Stimulated activated CD4-positive, alpha-beta T cell treated with anti-CD3 and anti-CD28 coated beads, Interleukin-12 subunit alpha, Interleukin-12 subunit beta, amount 100 ng/mL, for 48 hours (primary cell): ENCODE measurements around the gene SCP2D1.
"Not testable (repeated sequence)": the region's sequence is repeated elsewhere in the genome, so short reads cannot be mapped to it uniquely, and the experiment has no call there.

Experiments used
- DNase-seq, 3 donors: peaks; one replicate each; pipeline ENCODE4 v3.0.0-alpha.2; 2020; ENCODE audit warnings: low read depth in 2 of 3, low spot score in 1 of 3

The SCP2D1 gene

DNA sequence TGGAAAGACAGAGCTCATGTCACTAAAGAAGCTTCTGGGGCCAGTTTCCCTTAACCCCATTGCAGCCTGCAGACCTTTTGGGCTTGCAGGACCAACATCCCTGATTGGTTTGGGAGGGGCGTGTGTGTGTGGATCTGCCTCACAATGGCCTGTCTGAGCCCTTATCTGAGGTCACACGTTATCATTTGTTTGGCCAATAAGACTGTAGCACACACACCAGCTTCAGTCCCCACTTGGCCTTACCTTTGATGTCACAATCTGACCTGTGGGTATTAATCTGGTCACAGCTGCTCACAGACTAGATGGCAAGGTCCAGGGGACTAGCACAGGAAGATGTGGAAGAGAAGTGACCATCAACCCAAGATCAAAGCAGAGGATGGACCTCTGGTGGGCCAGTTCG, at the start of gene SCP2D1:
Gene SCP2D1 (plus strand): TSS at position 301 of the 400 bp plus-strand sequence. CDS start 33 bp downstream, at position 334.
- no peak for DNase-seq

- DNase-seq: no peak
These were observed 45.9 kb upstream of the SCP2D1 start for GRCh38 chr20:18767676-18768075.

- no peak for DNase-seq
These were observed 40.0 kb upstream of the SCP2D1 start for GRCh38 chr20:18773566-18773965.

DNA sequence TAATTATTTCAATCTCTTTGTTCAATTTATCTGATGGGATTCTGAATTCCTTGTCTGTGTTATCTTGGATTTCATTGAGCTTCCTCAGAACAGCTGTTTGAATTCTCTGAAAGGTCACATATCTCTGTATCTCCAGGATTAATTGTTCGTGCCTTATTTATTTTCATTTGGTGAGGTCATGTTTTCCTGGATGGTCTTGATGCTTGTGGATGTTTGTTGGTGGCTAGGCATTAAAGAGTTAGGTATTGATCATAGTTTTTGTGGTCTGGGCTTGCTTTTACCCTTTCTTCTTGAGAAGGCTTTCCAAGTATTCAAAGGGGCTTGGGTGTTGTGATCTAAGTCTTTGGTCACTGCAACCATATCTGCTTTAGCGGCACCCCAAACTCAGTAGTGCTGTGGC, 39.4 kb upstream of the SCP2D1 start:
- no peak for DNase-seq

- DNase-seq: no peak
These were observed 38.0 kb upstream of the SCP2D1 start for GRCh38 chr20:18775633-18776032.

DNA sequence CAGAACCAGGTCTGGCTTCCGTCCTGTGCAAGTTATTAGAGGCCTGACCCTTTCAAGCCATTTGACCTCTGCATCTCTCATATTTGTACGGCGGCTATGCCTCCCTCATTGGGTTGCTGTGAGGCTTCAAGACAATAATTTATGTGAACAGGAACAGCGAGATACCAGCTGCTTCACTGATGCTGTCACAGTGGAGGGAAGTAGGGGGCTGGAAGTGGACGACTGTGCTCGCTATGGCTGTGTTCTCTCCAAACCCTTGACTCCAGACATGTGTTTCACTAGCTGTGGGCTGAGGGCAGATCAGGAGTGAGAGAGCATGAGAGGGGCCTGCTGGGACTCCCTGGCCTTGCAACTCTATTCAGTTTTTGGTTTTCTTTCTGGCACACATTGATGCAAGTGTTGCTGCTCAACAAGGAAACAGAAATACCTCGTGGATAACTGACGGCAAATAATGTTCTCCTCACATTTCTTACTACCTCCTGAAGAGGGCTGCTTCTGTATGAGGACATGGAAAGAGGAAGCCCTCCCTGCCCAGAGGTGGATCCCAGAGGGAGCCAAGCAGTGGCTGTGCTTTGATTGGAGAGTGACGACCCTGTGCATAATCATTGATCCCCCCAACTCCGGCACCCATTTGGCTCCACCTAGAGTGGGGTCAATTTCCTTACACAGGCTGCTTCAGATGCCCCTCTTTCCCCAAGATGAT, 34.7 kb upstream of the SCP2D1 start:
- no peak for DNase-seq

- DNase-seq: no peak
These were observed 33.0 kb upstream of the SCP2D1 start for GRCh38 chr20:18780385-18781130.

- no peak for DNase-seq
These were observed 32.1 kb upstream of the SCP2D1 start for GRCh38 chr20:18781509-18781908.

GRCh38 chr20:18783385-18783959, 30.1 kb upstream of the SCP2D1 start:
- no peak for DNase-seq

DNA sequence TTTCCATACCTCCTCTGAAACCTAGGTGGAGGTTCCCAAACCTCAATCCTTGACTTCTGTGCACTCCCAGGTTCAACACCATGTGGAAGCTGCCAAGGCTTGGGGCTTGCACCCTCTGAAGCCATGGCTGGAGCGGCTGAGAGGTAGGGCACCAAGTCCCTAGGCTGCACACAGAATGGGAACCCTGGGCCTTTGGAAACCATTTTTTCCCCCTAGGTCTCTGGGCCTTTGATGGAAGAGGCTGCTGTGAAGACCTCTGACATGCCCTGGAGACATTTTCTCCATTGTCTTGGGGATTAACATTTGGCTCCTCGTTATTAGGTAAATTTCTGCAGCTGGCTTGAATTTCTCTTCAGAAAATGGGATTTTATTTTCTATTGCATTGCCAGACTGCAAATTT, 26.5 kb upstream of the SCP2D1 start:
- DNase-seq: not testable (repeated sequence)

DNA sequence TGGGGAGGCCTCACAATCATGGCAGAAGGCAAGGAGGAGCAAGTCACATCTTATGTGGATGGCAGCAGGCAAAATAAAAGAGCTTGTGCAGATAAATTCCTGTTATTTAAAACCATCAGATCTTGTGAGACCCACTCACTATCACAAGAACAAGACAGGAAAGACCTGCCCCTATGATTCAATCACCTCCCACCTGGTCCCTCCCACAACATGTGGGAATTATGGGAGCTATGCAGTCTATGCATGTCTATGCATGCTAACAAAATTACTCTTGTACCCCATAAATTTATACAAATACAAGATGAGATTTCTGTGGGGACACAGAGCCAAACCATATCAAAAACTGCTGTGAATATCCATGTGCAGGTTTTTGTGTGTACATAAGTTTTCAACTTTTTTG, 25.6 kb upstream of the SCP2D1 start:
- no peak for DNase-seq

- no peak for DNase-seq
These were observed 22.8 kb upstream of the SCP2D1 start for GRCh38 chr20:18790787-18791186.

DNA sequence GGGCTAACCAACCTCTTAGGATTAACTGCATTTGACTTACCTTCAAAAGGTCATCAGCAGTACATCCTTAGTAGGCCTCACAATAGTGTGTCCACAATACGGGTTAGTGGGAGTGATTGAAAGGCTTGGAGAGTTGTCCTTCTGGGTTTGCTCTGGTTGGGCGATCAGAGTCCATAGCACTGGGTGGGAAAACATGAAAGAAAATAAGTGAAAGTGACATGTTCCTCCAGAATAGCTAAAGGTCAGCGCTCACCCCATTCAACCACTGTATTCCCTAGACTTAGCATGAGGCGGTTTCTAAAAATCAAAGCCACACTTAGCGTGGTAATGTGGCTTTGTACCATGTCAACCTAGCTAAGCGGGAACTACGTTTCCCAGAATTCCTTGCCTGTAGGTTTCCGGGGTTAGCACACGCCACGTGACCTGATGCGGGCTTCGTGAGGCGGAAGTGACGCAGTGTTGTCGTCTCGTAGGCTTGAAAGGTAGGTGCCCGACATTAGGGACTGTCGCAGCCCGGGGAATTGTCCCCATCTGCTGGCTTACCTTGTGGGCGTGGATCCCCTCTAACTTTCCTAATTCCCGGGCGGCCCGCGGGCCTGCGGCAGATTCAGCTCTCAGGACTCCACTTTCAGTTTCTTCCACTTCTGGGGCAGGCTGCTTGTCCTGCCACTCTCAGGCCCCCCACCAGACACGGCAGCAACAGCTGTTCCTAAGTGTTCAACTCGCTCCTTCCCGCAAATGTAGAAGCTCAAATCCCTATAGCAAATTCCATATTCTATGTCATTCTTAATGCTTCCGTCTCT, 19.8 kb upstream of the SCP2D1 start:
- peak; percentile 64 to 72 (median 71) for DNase-seq

- no peak for DNase-seq
These were observed 19.2 kb upstream of the SCP2D1 start for GRCh38 chr20:18794428-18794787.

GRCh38 chr20:18795366-18795765, 18.2 kb upstream of the SCP2D1 start:
- no peak for DNase-seq

- DNase-seq: no peak
These were observed 17.2 kb upstream of the SCP2D1 start for GRCh38 chr20:18796282-18796833.

GRCh38 chr20:18801516-18801915, 12.1 kb upstream of the SCP2D1 start:
- no peak for DNase-seq

GRCh38 chr20:18802012-18802634, 11.5 kb upstream of the SCP2D1 start:
- no peak for DNase-seq

DNA sequence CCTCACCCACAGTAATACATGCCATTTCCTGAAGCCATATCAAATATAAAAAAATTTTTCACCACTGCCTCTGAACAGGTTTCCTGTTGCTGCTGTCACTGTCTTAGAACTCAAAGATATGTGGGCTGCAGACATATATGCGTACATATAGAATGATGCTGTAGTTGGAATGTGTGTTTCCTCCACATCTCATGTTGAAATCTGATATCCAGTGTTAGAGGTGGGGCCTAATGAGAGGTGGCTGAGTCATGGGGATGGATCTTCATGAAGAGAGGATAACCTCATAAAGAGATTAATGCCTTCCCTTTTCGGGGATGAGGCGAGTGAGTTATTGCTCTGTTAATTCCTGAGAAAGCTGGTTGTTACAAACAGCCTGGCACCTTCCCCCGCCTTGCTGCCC, 7.7 kb upstream of the SCP2D1 start:
- DNase-seq: no peak

GRCh38 chr20:18808712-18809111, 4.9 kb upstream of the SCP2D1 start:
- DNase-seq: no peak

- no peak for DNase-seq
These were observed 2.4 kb upstream of the SCP2D1 start for GRCh38 chr20:18811186-18811585.
